Esophagus muscularis mucosa (tissue), 4 donors: ENCODE results near the gene ATP10A.

Experiments
- CTCF ChIP-seq, 3 experiments: fragments of 200-600 bp in 2 of 3; fragments of 450-650 bp in 1 of 3; sonication (generic) in 2 of 3; IDR thresholded peaks; one replicate each; pipeline ENCODE4 v1.5.1; 2017 to 2019; ENCODE audit warnings: antibody characterized with exemption in 3 of 3, mild to moderate bottlenecking in 2 of 3, moderate library complexity in 1 of 3
- EP300 ChIP-seq: sonication (generic); formaldehyde crosslinking; IDR thresholded peaks from one replicate; pipeline ENCODE4 v1.6.1; 2017; ENCODE audit warnings: antibody characterized with exemption
- POLR2A ChIP-seq: fragments of 450-650 bp; IDR thresholded peaks from one replicate; pipeline ENCODE4 v1.6.1; 2017; ENCODE audit warnings: antibody characterized with exemption, moderate library complexity, mild to moderate bottlenecking, low read depth
- POLR2AphosphoS5 ChIP-seq, 2 donors: sonication (generic); formaldehyde crosslinking; IDR thresholded peaks; one replicate each; pipeline ENCODE4 v1.6.1; 2017; ENCODE audit warnings: antibody characterized with exemption in 2 of 2

- TF ChIP-seq EP300 = no peak
- no peak for TF ChIP-seq CTCF (IDR thresholded peaks at IDR 0.05)
- no peak for TF ChIP-seq POLR2A
- no peak for TF ChIP-seq POLR2AphosphoS5 (IDR thresholded peaks at IDR 0.05)
Observed at GRCh38 chr15:25677719-25678499, 185.2 kb downstream of the ATP10A start.
